ENCODE results near the gene RTRAF.

DNA sequence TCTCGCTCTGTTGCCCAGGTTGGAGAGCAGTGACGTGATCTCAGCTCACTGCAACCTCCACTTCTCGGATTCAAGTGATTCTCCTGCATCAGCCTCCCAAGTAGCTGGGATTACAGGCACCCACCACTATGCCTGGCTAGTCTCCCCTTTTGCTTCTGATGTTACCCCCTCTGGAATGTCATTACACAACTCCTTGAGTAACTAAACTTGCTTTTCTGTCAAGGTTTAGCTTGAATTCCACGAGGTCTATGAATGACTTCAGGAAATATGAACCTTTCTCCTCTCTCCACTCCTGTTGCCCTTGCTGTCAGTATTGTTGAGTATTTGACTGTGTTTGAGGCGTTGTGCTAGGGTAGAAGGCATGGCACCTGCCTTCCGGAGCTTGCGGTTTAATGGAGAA is 16.8 kb upstream of the RTRAF start:
- TF ChIP-seq POLR2A (IDR thresholded peaks at IDR 0.05; ENCODE audit: low read length) = no peak
- no peak for TF ChIP-seq GATA1 (IDR thresholded peaks at IDR 0.05; ENCODE audit: low read depth, low read length)
